Nephron progenitor cell (in vitro differentiated cells): ENCODE results near the gene CASP6.
A peak's percentile ranks its signal among the peaks of the same experiment; 100 is the strongest.

ENCODE experiments used
- DNase-seq: peaks from one replicate; pipeline ENCODE4 v3.0.0; 2021
- H3K27ac Mint-ChIP-seq: 2 replicates; pipeline ENCODE4 v1.8.0; 2021; ENCODE audit warnings: mild to moderate bottlenecking, moderate library complexity, mixed read lengths
- H3K27me3 Mint-ChIP-seq: 2 replicates; pipeline ENCODE4 v1.8.0; 2021; ENCODE audit warnings: mild to moderate bottlenecking, low read depth, mixed read lengths; ENCODE audit not compliant: poor library complexity
- H3K36me3 Mint-ChIP-seq: 2 replicates; pipeline ENCODE4 v1.8.0; 2021; ENCODE audit warnings: low read depth, mixed read lengths
- H3K4me1 Mint-ChIP-seq: 2 replicates; pipeline ENCODE4 v1.8.0; 2021; ENCODE audit warnings: mixed read lengths
- H3K4me3 Mint-ChIP-seq: 2 replicates; pipeline ENCODE4 v1.8.0; 2021; ENCODE audit warnings: mild to moderate bottlenecking, moderate library complexity, mixed read lengths
- H3K9me3 Mint-ChIP-seq: 2 replicates; pipeline ENCODE4 v1.8.0; 2021; ENCODE audit warnings: mild to moderate bottlenecking, moderate library complexity, mixed read lengths
- CTCF ChIP-seq: fragments of 200-600 bp; sonication (generic); IDR thresholded peaks from 2 replicates; pipeline ENCODE4 v1.5.0; 2021; ENCODE audit warnings: antibody characterized with exemption

CASP6 gene

GRCh38 chr4:109702950-109703663, at the start of gene CASP6:
Gene CASP6, minus strand, starts transcription at chr4:109703445. Its CDS starts 50 bp downstream, at chr4:109703395.
- DNase-seq: peak; percentile 83
- Mint-ChIP-seq H3K36me3 (peaks cover 32% of the 10 kb centered on the region), H3K4me3 (peak within 1 kb of the TSS; percentile 94), H3K9me3 (no peaks in the 10 kb centered on the region), H3K4me1 (peaks cover 25% of the 10 kb centered on the region), H3K27ac (peak within 1 kb of the TSS; percentile 86), H3K27me3 (peaks cover 4% of the 10 kb centered on the region)
- TF ChIP-seq CTCF: peak; percentile 62

- Mint-ChIP-seq H3K36me3 (no peaks in the 10 kb centered on the region), H3K4me1 (no peaks in the 10 kb centered on the region), H3K27me3 (peaks cover 10% of the 10 kb centered on the region), H3K9me3 (no peaks in the 10 kb centered on the region), H3K27ac (no peak overlapping the region), H3K4me3 (no peak overlapping the region)
- no peak for DNase-seq
- no peak for TF ChIP-seq CTCF
Observed at GRCh38 chr4:109752525-109752924, 49.3 kb upstream of the CASP6 start.

GRCh38 chr4:109751852-109752251, 48.6 kb upstream of the CASP6 start:
- Mint-ChIP-seq H3K4me3 (no peak overlapping the region), H3K27ac (no peak overlapping the region), H3K4me1 (no peaks in the 10 kb centered on the region), H3K9me3 (no peaks in the 10 kb centered on the region), H3K36me3 (no peaks in the 10 kb centered on the region), H3K27me3 (peaks cover 10% of the 10 kb centered on the region)
- no peak for TF ChIP-seq CTCF
- DNase-seq: no peak

GRCh38 chr4:109750652-109751244, 47.5 kb upstream of the CASP6 start:
- Mint-ChIP-seq H3K4me1 (no peaks in the 10 kb centered on the region), H3K9me3 (no peaks in the 10 kb centered on the region), H3K4me3 (no peak overlapping the region), H3K27ac (no peak overlapping the region), H3K36me3 (no peaks in the 10 kb centered on the region), H3K27me3 (peaks cover 10% of the 10 kb centered on the region)
- no peak for DNase-seq
- TF ChIP-seq CTCF: no peak

- peaks cover 7% of the 10 kb centered on the region for H3K27me3 Mint-ChIP-seq
- H3K9me3 Mint-ChIP-seq: no peaks in the 10 kb centered on the region
- TF ChIP-seq CTCF: no peak
- no peak overlapping the region for H3K4me3 Mint-ChIP-seq
- H3K27ac Mint-ChIP-seq: no peak overlapping the region
- DNase-seq: no peak
- H3K4me1 Mint-ChIP-seq: no peaks in the 10 kb centered on the region
- no peaks in the 10 kb centered on the region for H3K36me3 Mint-ChIP-seq
Observed at GRCh38 chr4:109749388-109750082, 46.3 kb upstream of the CASP6 start.
